T-cell (primary cell): ENCODE measurements around the gene UVRAG. TPM values are rescaled to one million over a fixed set of nuclear protein-coding genes. Genes with fewer than 3 reads are reported as not detected.
"Not testable (repeated sequence)": the region's sequence is repeated elsewhere in the genome, so short reads cannot be mapped to it uniquely, and the experiment has no call there.

ENCODE experiments used
- ATAC-seq, 4 experiments: fragments of 200-7000 bp in 3 of 4; fragments of 150-1000 bp in 1 of 4; cut with Tn5 transposase; replicated peaks in 1 of 4; 1 replicate in 3 of 4; 2 replicates in 1 of 4; pipeline ENCODE4 v1.10.0; 2021; ENCODE audit warnings: moderate library complexity in 3 of 4, mild to moderate bottlenecking in 2 of 4, moderate number of reproducible peaks in 1 of 4
- CTCF ChIA-PET, 2 donors: fragments of 300-600 bp; sonication (Branson Sonifier 250); formaldehyde crosslinking; loops; one replicate each; lab custom pipeline; 2022; ENCODE audit warnings: antibody characterized with exemption in 2 of 2; lab: Charles Lee
- POLR2A ChIA-PET, 2 donors: fragments of 300-600 bp; sonication (Branson Sonifier 250); formaldehyde crosslinking; loops; one replicate each; lab custom pipeline; 2022; ENCODE audit warnings: antibody characterized with exemption in 2 of 2; lab: Charles Lee
- DNase-seq, 35 experiments: peaks; one replicate each; pipeline versions ENCODE4 v3.0.0 to v3.0.0-alpha.2; 2013 to 2023
- H3K27ac ChIP-seq: one replicate; pipeline ENCODE4 v1.5.1; 2013; ENCODE audit warnings: low read length
- H3K27me3 ChIP-seq, 2 experiments: replicated peaks in 1 of 2; 1 replicate in 1 of 2; 2 replicates in 1 of 2; pipeline versions ENCODE4 v1.6.1 to v1.7.0; 2013; ENCODE audit warnings: low read length in 1 of 2, mixed read lengths in 1 of 2; ENCODE audit not compliant: control insufficient read depth in 2 of 2, insufficient read depth in 2 of 2; ENCODE audit errors: extremely low read depth in 1 of 2
- H3K36me3 ChIP-seq, 2 donors: 1 replicate in 1 of 2; 2 replicates in 1 of 2; pipeline versions ENCODE4 v1.6.1 to v1.7.0; 2013; ENCODE audit warnings: low read length in 1 of 2; ENCODE audit not compliant: control insufficient read depth in 2 of 2, insufficient read depth in 1 of 2; ENCODE audit errors: extremely low read depth in 1 of 2
- H3K4me1 ChIP-seq, 2 experiments: 1 replicate in 1 of 2; 2 replicates in 1 of 2; pipeline versions ENCODE4 v1.6.1 to v1.7.0; 2013; ENCODE audit warnings: low read length in 2 of 2, mixed read lengths in 1 of 2; ENCODE audit not compliant: insufficient read depth in 2 of 2, control insufficient read depth in 1 of 2; ENCODE audit errors: extremely low read depth in 1 of 2
- H3K4me3 ChIP-seq, 2 donors: 1 replicate in 1 of 2; 2 replicates in 1 of 2; pipeline versions ENCODE4 v1.5.1 to v1.7.0; 2013; ENCODE audit warnings: mild to moderate bottlenecking in 2 of 2, low read length in 1 of 2, moderate library complexity in 1 of 2; ENCODE audit not compliant: control insufficient read depth in 1 of 2; ENCODE audit errors: extremely low read depth in 1 of 2
- H3K9me3 ChIP-seq: 2 replicates; pipeline ENCODE4 v1.7.0; 2013
- H3K27ac Mint-ChIP-seq, 2 donors: one replicate each; pipeline ENCODE4 v1.8.0; 2020 to 2021; ENCODE audit warnings: mild to moderate bottlenecking in 2 of 2, mixed read lengths in 2 of 2
- H3K27me3 Mint-ChIP-seq, 2 donors: one replicate each; pipeline ENCODE4 v1.8.0; 2021 to 2022; ENCODE audit warnings: mixed read lengths in 2 of 2
- H3K36me3 Mint-ChIP-seq: one replicate; pipeline ENCODE4 v1.8.0; 2021; ENCODE audit warnings: mixed read lengths
- H3K4me1 Mint-ChIP-seq, 3 donors: one replicate each; pipeline ENCODE4 v1.8.0; 2020 to 2022; ENCODE audit warnings: mixed read lengths in 3 of 3, mild to moderate bottlenecking in 1 of 3
- H3K4me3 Mint-ChIP-seq, 3 donors: one replicate each; pipeline ENCODE4 v1.8.0; 2020 to 2022; ENCODE audit warnings: mild to moderate bottlenecking in 3 of 3, mixed read lengths in 3 of 3, moderate library complexity in 3 of 3
- H3K9me3 Mint-ChIP-seq, 3 donors: one replicate each; pipeline ENCODE4 v1.8.0; 2020 to 2022; ENCODE audit warnings: mixed read lengths in 3 of 3
- WGBS: methylation state at CpG from one replicate; pipeline ENCODE4 v1.1.5; 2013; ENCODE audit warnings: missing lambda C conversion rate; ENCODE audit not compliant: insufficient coverage; 5-methylcytosine and 5-hydroxymethylcytosine counted together
- total RNA-seq, 35 experiments: library from RNA in 6 of 35; stranded (reverse) in 6 of 35; fragments of 120-200 nt in 1 of 35; gene quantifications; one replicate each; pipeline versions ENCODE4 v1.2.1 to v1.2.4 and lab custom pipeline; 2013 to 2026

The UVRAG gene
- total RNA-seq, 5 donors from 2014 or later (not counting 1 experiment from before 2014, with no cell fraction given), result 22.4 to 32.8 (median 27.6) TPM

- no peak for ATAC-seq
- Histone ChIP-seq H3K9me3 (no peaks in the 10 kb centered on the region), H3K4me3 (no peak overlapping the region), H3K36me3 (no peaks in the 10 kb centered on the region), H3K27ac (no peak overlapping the region), H3K27me3 (no peaks in the 10 kb centered on the region), H3K4me1 (no peaks in the 10 kb centered on the region)
- Mint-ChIP-seq H3K9me3 (no peaks in the 10 kb centered on the region), H3K36me3 (peaks cover 32% of the 10 kb centered on the region), H3K27me3 (no peaks in the 10 kb centered on the region), H3K27ac (no peak overlapping the region), H3K4me3 (no peak overlapping the region), H3K4me1 (peaks cover 6 to 11% (median 9%) of the 10 kb centered on the region in 3 donors)
- WGBS, result no CpG with 5 or more reads among the region's 1 CpG
- POLR2A ChIA-PET, result no interaction called here
- DNase-seq, result no peak
- CTCF ChIA-PET, result no interaction called here
These were observed 110.8 kb downstream of the UVRAG start for GRCh38 chr11:75925785-75926164.

GRCh38 chr11:75929706-75930105 is 114.7 kb downstream of the UVRAG start:
- Mint-ChIP-seq H3K4me3 (no peak overlapping the region), H3K4me1 (peaks cover 0 to 2% (median 0%) of the 10 kb centered on the region in 3 donors), H3K27me3 (no peaks in the 10 kb centered on the region), H3K36me3 (peaks cover 58% of the 10 kb centered on the region), H3K27ac (no peak overlapping the region), H3K9me3 (no peaks in the 10 kb centered on the region)
- H3K4me1 ChIP-seq, result no peaks in the 10 kb centered on the region
- ChIA-PET POLR2A (no interaction called here), CTCF (interaction anchor here in 1 of 2 donors (1.0 kb wide), 1 partner anchor 49 kb away, joined by 3 read pairs; no protein-coding TSS in a partner anchor)
- ATAC-seq (no peak), DNase-seq (no peak)
- H3K27me3 ChIP-seq, result no peaks in the 10 kb centered on the region
- no peaks in the 10 kb centered on the region for H3K9me3 ChIP-seq
- no peak overlapping the region for H3K4me3 ChIP-seq
- no peaks in the 10 kb centered on the region for H3K36me3 ChIP-seq
- WGBS, result 100% methylated on average over 1 of the region's 4 CpGs
- no peak overlapping the region for H3K27ac ChIP-seq

GRCh38 chr11:75930534-75930933 is 115.5 kb downstream of the UVRAG start:
- WGBS, result no CpG with 5 or more reads among the region's 5 CpGs

GRCh38 chr11:75931124-75931523 is 116.1 kb downstream of the UVRAG start:
- H3K9me3 Mint-ChIP-seq, result no peaks in the 10 kb centered on the region
- H3K4me3 Mint-ChIP-seq, result no peak overlapping the region
- DNase-seq, result no peak
- H3K4me1 Mint-ChIP-seq, result peaks cover 3 to 6% (median 4%) of the 10 kb centered on the region in 3 donors
- H3K27ac Mint-ChIP-seq, result no peak overlapping the region
- no CpG with 5 or more reads among the region's 1 CpG for WGBS
- Histone ChIP-seq H3K4me1 (no peaks in the 10 kb centered on the region), H3K4me3 (no peak overlapping the region), H3K9me3 (no peaks in the 10 kb centered on the region), H3K36me3 (no peaks in the 10 kb centered on the region), H3K27me3 (no peaks in the 10 kb centered on the region), H3K27ac (no peak overlapping the region)
- ChIA-PET POLR2A (no interaction called here), CTCF (no interaction called here)
- no peak for ATAC-seq
- H3K27me3 Mint-ChIP-seq, result no peaks in the 10 kb centered on the region
- peaks cover 58% of the 10 kb centered on the region for H3K36me3 Mint-ChIP-seq

More at GRCh38 chr11:75930534-75930933, 115.5 kb downstream of the UVRAG start:
- Histone ChIP-seq H3K4me1 (no peaks in the 10 kb centered on the region), H3K4me3 (no peak overlapping the region), H3K9me3 (no peaks in the 10 kb centered on the region), H3K36me3 (no peaks in the 10 kb centered on the region), H3K27me3 (no peaks in the 10 kb centered on the region), H3K27ac (no peak overlapping the region)
- peaks cover 2 to 4% (median 3%) of the 10 kb centered on the region in 3 donors for H3K4me1 Mint-ChIP-seq
- H3K9me3 Mint-ChIP-seq, result no peaks in the 10 kb centered on the region
- no peak overlapping the region for H3K4me3 Mint-ChIP-seq
- ChIA-PET CTCF (no interaction called here), POLR2A (no interaction called here)
- ATAC-seq, result no peak
- peaks cover 55% of the 10 kb centered on the region for H3K36me3 Mint-ChIP-seq
- H3K27me3 Mint-ChIP-seq, result no peaks in the 10 kb centered on the region
- H3K27ac Mint-ChIP-seq, result no peak overlapping the region
- DNase-seq, result no peak

GRCh38 chr11:75933736-75934135 is 118.7 kb downstream of the UVRAG start:
- H3K27me3 Mint-ChIP-seq, ATAC-seq, H3K4me3 ChIP-seq, H3K4me3 Mint-ChIP-seq, POLR2A ChIA-PET, H3K4me1 ChIP-seq, H3K27ac Mint-ChIP-seq, H3K9me3 Mint-ChIP-seq, H3K4me1 Mint-ChIP-seq, H3K9me3 ChIP-seq, H3K27me3 ChIP-seq, DNase-seq, H3K27ac ChIP-seq, H3K36me3 ChIP-seq: not testable (repeated sequence)
- H3K36me3 Mint-ChIP-seq, result peaks cover 45% of the 10 kb centered on the region
- WGBS, result no CpG with 5 or more reads among the region's 1 CpG
- CTCF ChIA-PET, result interaction anchor here in 1 of 2 donors (1.6 kb wide), 1 partner anchor 14 kb away, joined by 4 read pairs; no protein-coding TSS in a partner anchor

- ATAC-seq (no peak), DNase-seq (no peak)
- no peak overlapping the region for H3K27ac ChIP-seq
- H3K9me3 ChIP-seq, result no peaks in the 10 kb centered on the region
- H3K27me3 ChIP-seq, result no peaks in the 10 kb centered on the region
- no peak overlapping the region for H3K4me3 ChIP-seq
- H3K4me1 ChIP-seq, result no peaks in the 10 kb centered on the region
- Mint-ChIP-seq H3K9me3 (no peaks in the 10 kb centered on the region), H3K27me3 (no peaks in the 10 kb centered on the region), H3K4me1 (peaks cover 4 to 6% (median 6%) of the 10 kb centered on the region in 3 donors), H3K36me3 (peaks cover 43% of the 10 kb centered on the region), H3K27ac (no peak overlapping the region), H3K4me3 (no peak overlapping the region)
- POLR2A ChIA-PET, result no interaction called here
- CTCF ChIA-PET, result no interaction called here
- no peaks in the 10 kb centered on the region for H3K36me3 ChIP-seq
These were observed 119.8 kb downstream of the UVRAG start for GRCh38 chr11:75934851-75935250.

- WGBS, result 100% methylated on average over 3 of the region's 3 CpGs
- POLR2A ChIA-PET, result no interaction called here
- H3K9me3 ChIP-seq, result no peaks in the 10 kb centered on the region
- Mint-ChIP-seq H3K36me3 (peaks cover 13% of the 10 kb centered on the region), H3K4me3 (no peak overlapping the region), H3K4me1 (peaks cover 4 to 10% (median 7%) of the 10 kb centered on the region in 3 donors), H3K27ac (no peak overlapping the region), H3K9me3 (no peaks in the 10 kb centered on the region), H3K27me3 (no peaks in the 10 kb centered on the region)
- DNase-seq (no peak), ATAC-seq (no peak)
- no peak overlapping the region for H3K4me3 ChIP-seq
- no peaks in the 10 kb centered on the region for H3K27me3 ChIP-seq
- CTCF ChIA-PET, result no interaction called here
- no peaks in the 10 kb centered on the region for H3K36me3 ChIP-seq
- H3K4me1 ChIP-seq, result no peaks in the 10 kb centered on the region
- no peak overlapping the region for H3K27ac ChIP-seq
These were observed 123.5 kb downstream of the UVRAG start for GRCh38 chr11:75938543-75938942.
